ENCODE data around the gene CTDNEP1.

DNA sequence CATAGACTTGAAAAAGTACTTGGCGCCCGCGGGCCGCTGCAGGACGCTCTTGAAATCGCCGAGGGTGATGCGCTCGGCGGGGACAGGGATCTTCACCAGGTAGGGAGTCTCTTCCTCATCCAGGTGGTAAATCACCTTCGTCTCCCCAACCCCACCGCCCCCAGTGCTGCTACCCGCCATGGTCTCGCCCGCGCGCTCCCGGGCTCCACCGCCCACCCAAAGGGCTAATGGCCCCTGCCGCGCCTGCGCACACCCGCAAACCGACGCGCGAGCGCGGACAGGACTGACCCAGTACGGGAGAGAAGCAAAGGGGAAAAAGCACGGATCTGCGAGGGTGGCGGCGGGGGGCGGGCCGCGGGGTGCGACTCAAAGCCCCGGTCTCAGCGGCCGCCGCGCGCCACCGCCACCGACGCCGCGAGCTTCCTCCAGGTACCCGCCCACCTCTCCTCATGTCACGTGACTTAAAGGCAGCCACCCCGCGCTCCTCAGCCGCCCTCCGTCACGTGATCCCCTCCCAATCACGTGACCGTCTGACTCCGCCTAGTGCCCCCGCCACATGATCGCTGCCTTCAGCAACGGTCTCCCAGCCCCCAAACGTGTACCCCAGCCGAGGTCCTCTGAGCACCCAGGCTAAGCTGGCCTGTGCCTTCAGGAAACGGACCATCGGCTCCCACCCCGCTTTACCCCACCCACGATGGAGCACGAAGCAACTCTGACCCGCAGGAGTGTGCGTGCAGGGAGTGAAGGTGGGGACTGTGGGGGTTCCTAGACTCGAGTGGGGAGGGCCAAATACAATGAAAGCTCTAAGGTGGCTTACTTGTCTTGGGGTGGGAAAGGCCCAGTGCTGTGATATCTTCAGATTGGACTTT, 17.2 kb downstream of the CTDNEP1 start, which contains the start of gene DVL2:
- no peak for TF ChIP-seq CTCF (IDR thresholded peaks at IDR 0.05; ENCODE audit: low read depth, low read length)
- no peak for TF ChIP-seq EZH2phosphoT487 (IDR thresholded peaks at IDR 0.05; ENCODE audit: low read depth)

Data from OCI-LY3 (cell line).